ENCODE measurements around the gene CTNNA3.
"Not testable (repeated sequence)": the region's sequence is repeated elsewhere in the genome, so short reads cannot be mapped to it uniquely, and the experiment has no call there.

Gene CTNNA3

DNA sequence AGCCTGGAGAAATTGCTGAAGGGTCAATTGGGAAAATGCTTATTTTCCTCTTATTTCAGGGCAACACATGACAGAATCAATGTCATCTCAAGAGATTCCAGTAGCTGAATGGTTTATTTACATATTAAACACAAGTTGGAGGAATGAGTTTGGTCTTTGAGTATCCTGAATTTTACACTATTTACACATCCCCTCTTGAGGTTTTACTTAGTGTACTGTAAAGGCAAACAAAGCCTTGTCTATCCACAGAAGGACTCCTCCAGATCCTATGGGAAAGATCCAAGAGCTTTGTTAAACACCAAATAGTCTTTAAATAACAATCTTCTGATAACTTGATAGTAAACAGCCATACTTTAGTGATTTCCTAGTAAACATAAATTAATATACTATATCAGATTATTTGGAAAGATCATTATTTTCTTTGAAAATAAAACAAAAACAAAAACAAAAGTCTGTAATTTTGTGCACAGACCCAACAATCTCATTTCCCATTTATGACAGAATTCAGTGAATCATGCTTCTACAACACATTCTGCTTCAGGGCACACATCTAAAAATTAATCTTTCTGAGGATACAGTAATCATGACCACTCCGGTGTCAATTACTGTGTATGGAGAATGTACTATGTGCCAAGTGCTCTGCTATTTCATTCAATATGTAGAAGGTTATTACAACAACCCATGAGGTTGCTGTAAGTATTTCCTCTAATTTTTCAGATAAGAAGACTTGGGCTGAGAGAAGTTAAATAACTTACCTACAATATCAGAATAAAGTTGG lies 1345.2 kb downstream of the CTNNA3 start:
- no peak for DNase-seq

DNA sequence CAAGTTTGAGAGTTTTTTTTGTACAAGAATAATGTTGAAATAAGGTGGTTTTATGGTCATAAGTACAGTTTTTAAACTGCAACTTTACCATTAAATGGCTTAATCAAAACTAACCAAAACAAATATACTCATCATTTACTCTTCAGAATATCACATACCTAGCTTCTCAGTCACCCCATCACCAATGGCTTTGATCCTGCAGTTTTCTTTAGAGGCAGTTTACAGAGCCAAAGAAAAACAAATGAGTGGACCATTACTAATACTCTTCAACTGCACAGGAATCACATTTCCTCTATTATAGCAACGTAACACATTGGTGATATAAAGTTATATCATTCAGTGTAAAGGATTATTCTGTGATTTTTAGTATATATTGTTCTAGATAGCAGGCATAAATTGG lies 1346.3 kb downstream of the CTNNA3 start:
- DNase-seq = peak; percentile 9

DNA sequence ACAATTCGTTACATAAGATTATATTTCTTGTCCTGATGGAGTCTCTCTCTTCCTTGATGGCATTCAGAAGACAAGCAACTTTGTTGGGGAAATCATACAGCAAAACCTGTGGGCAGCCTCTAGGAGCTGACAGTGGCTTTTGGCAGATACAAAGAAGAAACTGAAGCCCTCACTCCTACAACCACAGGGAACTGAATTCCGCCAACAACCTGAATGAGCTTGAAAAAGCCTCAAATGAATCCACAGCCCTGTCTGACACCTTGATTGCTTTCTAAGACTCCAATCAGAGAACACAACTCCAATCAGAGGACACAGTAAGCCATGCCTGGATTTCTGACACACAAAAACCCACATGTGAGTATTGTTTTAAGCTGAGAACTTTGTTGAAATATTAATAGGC lies 1346.9 kb downstream of the CTNNA3 start:
- DNase-seq = no peak

DNA sequence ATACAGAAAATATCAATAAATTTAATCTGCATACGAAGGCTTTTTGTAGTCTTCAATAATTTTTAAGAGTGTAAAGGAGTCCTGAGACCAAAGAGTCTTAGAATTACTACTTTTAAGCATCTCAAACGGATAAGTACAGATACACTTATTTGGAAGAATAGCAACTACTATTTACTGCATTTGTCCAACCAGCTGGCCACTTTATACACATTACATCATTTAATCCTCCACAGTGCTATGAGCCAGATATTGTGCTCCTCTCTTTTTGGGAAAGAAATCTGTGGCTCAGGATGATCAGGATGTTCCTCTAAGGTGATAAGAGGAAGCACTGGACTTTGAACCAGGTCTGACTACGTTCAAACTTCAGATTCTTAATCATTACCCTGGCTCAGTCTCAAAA lies 1358.8 kb downstream of the CTNNA3 start:
- DNase-seq = no peak

DNA sequence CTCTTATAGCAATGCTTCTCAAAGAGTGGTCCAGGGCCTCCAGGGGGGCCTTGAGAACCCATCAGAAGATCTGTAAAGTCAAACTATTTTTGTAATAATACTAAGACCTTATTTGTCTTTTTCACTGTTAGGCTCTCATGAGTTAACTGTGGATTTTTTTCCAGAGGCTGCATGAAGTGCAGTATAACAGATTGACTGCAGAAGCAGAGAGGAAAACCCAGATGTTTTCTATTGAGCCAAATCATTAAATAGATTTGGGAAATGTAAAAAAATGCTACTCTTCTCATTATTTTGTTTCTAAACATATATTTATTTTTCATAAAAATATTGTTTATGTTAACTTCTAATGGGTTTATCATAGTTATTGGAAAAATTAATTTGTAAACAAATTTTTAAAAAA lies 1359.2 kb downstream of the CTNNA3 start:
- DNase-seq = no peak

DNA sequence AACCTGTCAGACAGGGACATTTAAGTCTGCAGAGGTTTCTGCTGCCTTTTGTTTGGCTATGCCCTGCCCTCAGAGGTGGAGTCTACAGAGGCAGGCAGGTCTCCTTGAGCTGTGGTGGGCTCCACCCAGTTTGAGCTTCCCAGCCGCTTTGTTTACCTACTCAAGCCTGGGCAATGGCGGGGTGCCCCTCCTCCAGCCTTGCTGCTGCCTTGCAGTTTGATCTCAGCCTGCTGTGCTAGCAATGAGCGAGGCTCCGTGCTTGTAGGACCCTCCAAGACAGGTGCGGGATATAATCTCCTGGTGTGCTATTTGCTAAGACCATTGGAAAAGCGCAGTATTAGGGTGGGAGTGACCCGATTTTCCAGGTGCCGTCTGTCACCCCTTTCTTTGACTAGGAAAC lies 1360.2 kb downstream of the CTNNA3 start:
- DNase-seq = not testable (repeated sequence)

DNA sequence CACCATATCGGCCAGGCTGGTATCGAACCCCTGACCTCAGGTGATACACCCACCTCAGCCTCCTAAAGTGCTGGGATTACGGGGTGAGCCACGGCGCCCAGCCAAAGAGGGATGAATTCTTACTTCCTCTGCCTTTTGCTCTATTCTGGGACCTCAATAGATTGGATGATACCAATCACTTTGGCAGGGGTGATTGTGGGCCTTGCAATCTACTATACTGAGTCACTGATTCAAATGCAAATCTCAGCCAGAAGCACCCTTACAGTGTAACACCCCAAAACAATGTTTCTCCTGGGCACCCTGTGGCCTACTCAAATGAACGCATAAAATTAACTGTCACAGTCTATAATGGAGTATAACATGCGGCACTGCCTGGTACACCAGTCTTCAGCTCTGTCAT lies 1366.8 kb downstream of the CTNNA3 start:
- DNase-seq = no peak

DNA sequence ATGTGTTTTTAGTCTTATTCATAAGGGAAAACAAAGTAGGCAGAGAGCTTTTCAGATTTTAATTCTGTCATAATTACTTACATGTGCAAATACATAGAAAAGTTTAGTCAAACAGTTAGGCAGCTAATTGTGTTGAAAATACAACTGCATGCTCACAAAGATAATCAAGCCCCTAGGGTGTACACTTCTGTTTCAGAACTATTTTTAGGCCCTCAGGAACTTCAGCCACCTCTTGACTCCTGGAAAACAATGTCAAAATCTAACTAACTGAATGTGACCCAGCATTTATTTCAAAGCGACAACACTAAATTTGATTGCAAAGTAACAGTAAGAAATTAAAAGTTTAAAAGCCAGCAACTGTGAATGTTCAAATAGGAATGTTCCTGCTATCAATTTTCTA lies 1369.1 kb downstream of the CTNNA3 start:
- DNase-seq = no peak

DNA sequence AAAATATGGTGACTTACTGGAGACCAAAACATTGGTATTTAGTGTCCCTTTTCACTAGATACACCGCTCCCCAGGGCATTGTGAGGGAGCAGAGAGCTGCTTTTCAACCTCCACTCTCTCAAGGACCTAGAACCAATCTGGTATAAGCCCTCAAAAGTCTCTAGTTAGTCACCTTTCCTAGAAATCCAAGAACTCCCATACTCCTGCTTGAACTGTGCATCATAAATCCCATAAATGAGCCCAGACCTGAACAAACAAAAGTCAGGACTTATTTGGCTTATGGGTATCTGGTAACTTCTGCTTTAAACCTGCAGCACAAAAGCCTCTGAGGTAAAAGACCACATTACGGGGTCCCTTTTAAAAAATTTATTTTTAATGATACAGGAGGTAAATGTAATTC lies 1373.2 kb downstream of the CTNNA3 start:
- no peak for DNase-seq

DNA sequence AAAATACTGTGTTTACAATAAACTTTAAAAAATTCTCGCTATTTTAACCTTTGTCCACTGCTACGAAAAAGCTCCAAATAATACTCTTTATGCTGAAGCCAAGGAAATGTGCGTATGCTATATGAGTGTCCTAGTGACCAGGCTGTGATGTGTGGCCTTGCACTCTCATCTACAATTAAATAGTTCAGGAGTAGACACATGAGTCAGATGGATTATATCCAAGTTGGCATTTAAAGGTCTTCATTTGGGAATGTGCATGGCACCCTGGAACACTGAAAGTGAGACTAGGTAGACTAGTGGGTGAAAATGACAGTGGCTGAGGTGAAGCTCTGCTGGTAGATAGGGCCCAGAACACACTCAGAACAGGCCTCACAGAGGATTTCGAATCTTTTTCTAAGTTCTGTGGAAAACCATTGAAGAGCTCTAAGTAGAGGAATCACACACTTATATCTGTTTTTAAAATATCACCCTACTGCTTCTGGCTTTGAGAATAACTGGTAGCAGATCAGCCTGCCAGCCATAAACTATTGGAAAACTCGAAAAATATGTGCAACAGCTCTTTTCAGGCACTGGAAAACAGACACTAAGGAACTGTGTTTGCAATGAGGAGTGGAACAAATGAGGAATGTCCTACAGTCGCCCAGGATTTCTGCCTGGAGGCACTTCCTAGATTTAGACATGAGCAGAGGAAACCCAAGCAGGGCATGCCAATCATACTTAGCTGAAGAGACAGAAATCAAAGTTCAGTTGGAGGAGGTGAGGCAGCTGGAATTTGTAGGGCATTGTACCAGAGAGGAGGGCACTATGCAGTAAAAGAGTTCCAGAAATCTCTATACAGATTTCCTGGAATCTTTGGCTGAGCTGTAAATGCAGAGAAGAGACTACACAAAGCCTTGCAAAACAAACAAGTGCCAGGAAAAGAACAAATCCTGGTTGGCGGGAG lies 1374.0 kb downstream of the CTNNA3 start:
- no peak for DNase-seq

DNA sequence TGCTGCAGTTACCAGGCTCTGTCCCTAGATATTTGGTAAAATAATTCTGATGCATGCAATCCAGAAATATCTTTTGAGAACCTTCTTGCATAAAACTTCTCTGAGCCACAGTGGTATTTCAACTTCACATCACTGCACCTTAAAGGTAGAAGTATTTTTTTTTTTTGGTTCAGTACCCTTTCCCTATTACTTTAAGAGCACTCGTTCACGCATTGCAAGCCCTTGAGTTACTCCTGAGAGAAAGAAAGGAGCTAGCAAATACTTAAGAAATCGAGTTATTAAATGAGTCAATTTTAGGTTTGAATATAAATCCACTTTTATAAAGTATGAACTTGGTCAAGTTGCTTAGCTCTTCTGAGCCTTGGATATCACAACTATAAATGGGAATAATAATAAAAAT lies 1377.2 kb downstream of the CTNNA3 start:
- no peak for DNase-seq

DNA sequence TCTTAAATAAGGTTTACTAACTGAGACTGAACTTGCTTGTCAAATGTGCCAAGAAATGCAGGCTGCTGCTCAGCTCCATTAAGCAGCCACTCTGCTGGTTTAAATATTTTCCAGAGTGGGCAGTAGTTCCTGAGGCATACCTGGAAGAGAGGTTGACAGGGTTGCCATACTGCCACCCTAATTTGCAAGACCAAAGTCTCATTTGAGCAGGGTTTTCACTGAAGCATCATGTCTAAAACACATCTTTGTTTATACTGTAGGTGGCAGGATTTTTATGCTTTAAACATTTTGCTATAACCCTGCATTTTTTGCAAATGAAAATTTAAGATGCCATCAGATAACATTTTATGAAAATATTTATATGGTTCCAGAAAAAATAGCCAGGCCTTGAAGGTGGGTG lies 1388.2 kb downstream of the CTNNA3 start:
- no peak for DNase-seq

DNA sequence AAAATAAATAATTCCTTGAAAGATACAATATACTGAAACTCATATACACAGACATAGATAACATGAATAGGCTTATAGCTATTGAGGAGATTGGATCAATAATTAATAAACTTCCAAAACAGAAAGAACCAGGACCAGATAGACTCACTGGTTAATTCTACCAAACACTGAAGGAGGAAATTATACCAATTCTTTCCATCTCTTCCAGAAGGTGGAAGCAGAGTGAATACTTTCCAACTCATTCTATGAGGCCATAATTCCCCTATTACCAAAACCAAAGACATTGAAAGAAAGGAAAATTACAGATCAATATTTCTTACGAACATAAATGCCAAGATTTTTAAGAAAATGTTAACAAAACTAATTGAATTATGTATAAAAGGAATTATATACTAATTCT lies 1394.9 kb downstream of the CTNNA3 start:
- no peak for DNase-seq

DNA sequence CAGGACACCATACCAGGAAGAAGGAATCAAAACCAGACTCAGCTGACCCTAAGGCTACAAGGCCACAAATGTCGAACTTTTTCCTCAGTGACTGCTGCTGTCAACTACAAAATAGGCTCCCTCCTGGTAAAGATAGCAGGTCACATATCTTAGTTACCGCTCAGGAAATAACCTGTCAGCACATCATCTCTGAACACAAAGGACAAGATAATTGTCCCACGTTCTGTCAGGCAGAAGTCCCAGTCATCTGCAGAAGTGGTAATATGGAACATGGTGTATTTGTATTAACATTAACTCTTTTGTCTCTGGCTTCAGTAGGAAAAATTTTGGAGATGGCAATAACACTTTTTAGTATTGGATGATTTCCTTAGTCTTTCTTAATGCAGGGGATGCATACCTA lies 1400.4 kb downstream of the CTNNA3 start:
- DNase-seq = no peak

DNA sequence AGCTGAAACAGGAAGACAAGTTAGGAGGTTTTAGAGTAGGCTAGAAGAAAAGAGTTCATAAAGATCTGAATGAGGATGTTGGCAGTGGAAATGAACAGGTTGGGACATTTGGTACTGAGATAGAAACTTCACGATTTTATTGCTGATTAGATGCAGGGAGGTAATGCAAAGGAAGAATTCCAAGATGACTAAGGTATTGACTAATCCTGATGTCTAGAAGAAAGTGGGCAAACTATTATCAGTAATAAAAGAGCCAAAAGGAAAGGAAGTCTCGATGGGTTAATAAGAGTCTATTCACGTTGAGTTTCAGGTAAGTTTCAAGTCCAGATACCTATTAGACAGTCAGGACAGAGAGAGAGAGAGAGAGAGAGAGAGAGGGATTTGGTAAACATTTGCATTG lies 1401.5 kb downstream of the CTNNA3 start:
- no peak for DNase-seq

DNA sequence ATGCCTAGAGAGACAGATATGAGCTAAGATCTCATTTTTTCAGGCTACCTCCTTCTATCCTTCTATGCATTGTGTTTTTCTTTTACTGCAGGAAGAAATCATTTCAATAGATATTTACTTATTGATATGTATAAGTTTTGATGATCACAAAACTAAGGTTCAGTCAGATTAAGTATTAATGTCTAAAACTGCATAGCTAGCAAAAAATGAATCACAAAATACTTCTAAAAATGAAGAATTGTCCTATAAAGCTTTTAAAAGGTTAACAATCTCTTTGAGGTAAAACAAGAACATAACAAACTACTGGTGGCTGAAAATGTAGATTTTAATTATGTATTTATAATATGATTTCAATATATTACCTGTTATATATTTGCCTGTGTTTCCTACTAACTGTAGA lies 1403.1 kb downstream of the CTNNA3 start:
- no peak for DNase-seq

DNA sequence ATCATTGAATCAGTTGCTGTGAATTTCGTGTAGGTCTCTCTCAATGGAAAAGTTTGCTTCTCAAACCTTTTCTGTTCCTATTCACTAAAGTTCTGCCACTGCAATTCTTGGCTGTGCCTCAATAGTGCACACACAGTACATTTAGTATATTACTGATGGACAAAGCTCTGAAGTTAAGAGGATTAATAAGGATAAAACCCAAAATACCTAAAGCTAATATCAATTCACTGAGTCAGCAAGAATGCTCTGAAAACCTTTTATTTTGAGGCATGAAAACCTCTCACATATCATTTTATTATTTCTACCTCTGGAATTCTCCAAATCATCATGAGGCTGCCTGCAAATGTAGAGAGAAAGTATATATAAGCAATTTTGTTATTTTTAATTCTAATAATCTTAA lies 1403.5 kb downstream of the CTNNA3 start:
- no peak for DNase-seq

DNA sequence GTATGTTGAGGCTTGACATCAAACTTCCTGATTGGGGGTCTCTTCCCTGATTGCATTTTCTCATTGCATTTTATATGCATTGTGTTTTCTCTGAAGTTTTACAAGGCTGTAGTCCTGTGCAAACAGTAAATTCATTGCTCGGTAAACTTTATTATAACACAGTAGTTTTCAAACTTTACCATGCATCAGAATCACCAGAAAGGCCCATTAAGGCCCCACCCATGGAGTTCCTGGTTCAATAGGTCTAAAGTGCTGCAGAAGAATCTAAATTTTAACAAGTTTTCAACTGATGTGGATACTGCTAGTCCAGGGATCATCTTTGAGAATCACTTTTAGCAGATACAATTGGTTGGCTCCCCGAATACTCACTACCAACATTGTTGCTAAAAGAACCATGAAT lies 1404.9 kb downstream of the CTNNA3 start:
- no peak for DNase-seq

DNA sequence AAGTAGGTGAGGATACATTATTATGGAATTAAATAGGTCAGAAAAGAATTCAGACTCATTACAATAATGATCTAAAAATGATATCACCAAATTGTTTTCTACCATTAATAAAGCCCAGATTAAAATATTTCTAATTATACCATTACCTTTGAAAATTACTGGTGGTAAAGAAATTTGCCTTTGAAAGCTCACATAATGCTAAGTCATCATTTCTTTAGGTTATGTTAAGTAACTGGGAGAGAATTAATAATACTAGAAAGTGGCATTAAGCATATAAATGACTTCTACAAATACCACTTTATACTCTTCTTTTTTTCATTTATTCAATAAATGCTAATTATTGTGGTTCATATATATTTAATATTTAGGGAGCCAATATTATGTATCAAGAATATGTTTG lies 1411.4 kb downstream of the CTNNA3 start:
- DNase-seq = no peak

DNA sequence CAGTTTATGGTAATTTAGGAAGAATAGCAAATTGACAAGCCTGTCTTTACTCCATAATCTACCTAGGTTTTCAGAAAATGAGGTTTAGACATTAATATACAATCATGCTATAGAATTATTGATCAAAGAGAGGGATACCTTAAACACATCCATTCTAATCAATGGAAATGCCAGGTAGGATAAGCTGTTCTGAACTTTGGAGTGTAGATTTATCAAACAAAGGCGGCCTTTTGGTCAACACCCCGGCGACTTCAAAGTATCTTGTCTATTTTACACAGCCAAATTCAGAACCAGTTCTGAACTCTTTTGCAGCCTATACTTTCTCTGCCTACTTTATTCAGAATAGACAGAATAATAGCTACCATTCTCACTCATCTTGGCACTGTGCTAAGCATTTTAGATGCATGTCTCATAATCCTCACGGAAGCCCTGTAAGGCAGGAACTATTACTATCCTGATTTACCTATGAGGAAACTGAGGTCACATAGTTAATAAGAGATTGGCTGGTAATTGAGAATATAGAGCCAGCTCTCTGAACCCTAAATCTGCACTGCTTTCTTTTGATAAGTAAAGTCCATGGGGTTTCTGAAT lies 1412.0 kb downstream of the CTNNA3 start:
- DNase-seq = no peak

DNA sequence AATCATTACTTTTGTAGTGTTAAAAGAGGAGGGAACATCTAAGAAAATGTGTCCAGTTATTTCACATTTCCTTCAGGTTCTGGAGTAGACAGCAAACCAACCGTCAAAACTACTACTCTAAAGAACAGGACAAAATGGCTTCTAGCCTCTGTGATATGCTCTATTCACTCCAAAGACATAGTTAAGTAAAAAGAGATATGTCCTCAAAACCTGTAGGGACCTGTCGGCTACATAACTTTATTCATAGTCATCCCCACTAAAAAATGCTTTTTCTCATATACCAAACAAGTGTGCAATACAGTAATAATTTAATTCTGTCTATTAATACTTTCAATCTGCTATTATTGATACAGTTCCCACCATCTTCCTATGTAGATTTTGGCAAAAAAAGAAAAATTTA lies 1412.9 kb downstream of the CTNNA3 start:
- DNase-seq = no peak

DNA sequence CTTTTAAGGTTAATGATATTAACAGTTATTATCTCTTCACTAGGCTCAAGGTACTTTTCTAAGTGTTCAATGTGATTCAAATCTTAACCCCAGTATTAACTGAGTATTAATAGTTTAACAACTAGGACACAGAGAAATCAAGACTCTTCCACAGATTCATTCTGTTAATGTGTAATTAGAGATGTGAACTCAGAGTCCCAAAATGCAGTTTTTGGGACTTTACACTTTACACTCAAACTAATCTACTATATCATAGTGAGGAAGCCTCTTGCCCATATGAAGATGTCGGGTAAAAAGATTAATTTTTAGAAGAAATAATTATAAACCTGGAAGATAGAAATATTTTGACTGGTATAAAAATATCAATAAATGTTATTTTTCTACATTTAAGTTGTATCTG lies 1414.7 kb downstream of the CTNNA3 start:
- DNase-seq = no peak

DNA sequence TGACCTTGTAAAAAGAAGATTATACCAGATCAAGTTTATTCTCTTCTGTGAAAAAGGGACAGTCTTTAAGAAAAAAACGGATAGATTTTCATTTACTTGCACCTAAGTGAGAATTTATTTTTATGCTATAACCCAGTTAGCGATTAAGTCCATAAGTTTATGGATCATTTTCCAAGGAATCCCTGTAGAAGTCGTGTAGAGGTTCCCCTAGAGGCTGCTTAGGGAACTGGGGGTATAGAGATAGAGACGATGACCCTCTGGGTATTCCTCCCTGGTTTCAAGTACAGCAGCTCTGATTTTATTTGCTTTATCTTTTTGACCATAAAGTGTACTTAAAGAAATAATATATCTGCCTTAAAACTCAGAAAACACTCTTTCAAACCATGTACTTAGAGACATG lies 1418.5 kb downstream of the CTNNA3 start:
- no peak for DNase-seq

DNA sequence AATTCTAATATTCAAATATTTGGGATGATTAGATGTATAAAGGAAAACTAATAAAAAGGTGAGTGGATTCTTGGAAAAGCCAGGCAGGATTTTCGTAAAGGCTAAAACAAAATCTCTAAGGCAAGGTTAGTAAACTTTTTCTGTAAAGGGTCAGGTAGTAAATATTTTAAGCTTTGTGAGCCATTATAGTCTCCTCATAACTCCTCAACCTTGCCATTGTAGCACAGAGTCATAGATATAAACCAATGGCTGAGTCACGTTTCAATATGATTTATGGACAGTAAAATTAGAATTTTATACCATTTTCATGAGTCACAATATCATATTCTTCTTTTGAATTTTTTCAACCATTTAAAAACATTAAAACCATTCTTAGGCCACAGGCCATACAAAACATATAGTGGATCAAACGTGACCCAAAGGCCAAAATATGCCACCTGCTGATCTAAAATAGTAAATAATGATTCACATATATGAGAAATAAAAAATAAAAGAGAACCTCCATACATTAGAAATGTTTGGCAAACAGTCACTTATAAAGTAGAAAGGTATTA lies 1422.0 kb downstream of the CTNNA3 start:
- no peak for DNase-seq

Measured in T1000 (cell line).